ENCODE data around the gene BORCS6. TPM values are rescaled to one million over a fixed set of nuclear protein-coding genes. Genes with fewer than 3 reads are reported as not detected.

The BORCS6 gene
- total and polyA plus RNA-seq, 9 of the 15 experiments (the other 6 are each of a cell fraction or from before 2014, with no cell fraction given) = 0.01 to 7.4 (median 2.3) TPM

- TF ChIP-seq, protein P1, sequence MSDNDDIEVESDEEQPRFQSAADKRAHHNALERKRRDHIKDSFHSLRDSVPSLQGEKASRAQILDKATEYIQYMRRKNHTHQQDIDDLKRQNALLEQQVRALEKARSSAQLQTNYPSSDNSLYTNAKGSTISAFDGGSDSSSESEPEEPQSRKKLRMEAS (CRISPR knock-in tag; IDR thresholded peaks at IDR 0.05) = peak; percentile 32; the same call in 1 of the 2 replicates
- TF ChIP-seq ZFP36 (IDR thresholded peaks at IDR 0.05; ENCODE audit: low read depth, low read length, partially characterized antibody) (peak; percentile 66), TAF1 (IDR thresholded peaks at IDR 0.05; ENCODE audit: control insufficient read depth, extremely low read depth, insufficient read depth, low read length, severe bottlenecking) (peak; percentile 45), NFRKB (IDR thresholded peaks at IDR 0.05; ENCODE audit: low read depth) (peak; percentile 53), GABPA (tag; conservative IDR thresholded peaks at IDR 0.05; ENCODE audit: low read depth) (peak; percentile 49), NCOR1 (IDR thresholded peaks at IDR 0.05) (peak; percentile 52; the same call in 1 of the 2 replicates), ZNF395 (CRISPR knock-in tag; IDR thresholded peaks at IDR 0.05) (no peak), SMARCA5 (IDR thresholded peaks at IDR 0.05) (0 out of 2 replicates have a peak, but pooled peaks have one; percentile 12), POLR2A (conservative IDR thresholded peaks at IDR 0.05) (peak; percentile 43; the same call in 1 of the 2 replicates), NR2C2 (CRISPR knock-in tag; IDR thresholded peaks at IDR 0.05) (no peak), NR2C2 (tag; IDR thresholded peaks at IDR 0.05) (peak; percentile 40; the same call in 1 of the 2 replicates), RFX1 (IDR thresholded peaks at IDR 0.05) (peak; percentile 84), EGR1 (conservative IDR thresholded peaks at IDR 0.05) (peak; percentile 88), ARID1B (IDR thresholded peaks at IDR 0.05) (peak; percentile 46; the same call in 1 of the 2 replicates)
- TF ChIP-seq, protein P2, sequence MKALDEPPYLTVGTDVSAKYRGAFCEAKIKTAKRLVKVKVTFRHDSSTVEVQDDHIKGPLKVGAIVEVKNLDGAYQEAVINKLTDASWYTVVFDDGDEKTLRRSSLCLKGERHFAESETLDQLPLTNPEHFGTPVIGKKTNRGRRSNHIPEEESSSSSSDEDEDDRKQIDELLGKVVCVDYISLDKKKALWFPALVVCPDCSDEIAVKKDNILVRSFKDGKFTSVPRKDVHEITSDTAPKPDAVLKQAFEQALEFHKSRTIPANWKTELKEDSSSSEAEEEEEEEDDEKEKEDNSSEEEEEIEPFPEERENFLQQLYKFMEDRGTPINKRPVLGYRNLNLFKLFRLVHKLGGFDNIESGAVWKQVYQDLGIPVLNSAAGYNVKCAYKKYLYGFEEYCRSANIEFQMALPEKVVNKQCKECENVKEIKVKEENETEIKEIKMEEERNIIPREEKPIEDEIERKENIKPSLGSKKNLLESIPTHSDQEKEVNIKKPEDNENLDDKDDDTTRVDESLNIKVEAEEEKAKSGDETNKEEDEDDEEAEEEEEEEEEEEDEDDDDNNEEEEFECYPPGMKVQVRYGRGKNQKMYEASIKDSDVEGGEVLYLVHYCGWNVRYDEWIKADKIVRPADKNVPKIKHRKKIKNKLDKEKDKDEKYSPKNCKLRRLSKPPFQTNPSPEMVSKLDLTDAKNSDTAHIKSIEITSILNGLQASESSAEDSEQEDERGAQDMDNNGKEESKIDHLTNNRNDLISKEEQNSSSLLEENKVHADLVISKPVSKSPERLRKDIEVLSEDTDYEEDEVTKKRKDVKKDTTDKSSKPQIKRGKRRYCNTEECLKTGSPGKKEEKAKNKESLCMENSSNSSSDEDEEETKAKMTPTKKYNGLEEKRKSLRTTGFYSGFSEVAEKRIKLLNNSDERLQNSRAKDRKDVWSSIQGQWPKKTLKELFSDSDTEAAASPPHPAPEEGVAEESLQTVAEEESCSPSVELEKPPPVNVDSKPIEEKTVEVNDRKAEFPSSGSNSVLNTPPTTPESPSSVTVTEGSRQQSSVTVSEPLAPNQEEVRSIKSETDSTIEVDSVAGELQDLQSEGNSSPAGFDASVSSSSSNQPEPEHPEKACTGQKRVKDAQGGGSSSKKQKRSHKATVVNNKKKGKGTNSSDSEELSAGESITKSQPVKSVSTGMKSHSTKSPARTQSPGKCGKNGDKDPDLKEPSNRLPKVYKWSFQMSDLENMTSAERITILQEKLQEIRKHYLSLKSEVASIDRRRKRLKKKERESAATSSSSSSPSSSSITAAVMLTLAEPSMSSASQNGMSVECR (CRISPR knock-in tag; IDR thresholded peaks at IDR 0.05) = peak; percentile 14; the same call in 1 of the 2 replicates
- TF ChIP-seq, protein P3, sequence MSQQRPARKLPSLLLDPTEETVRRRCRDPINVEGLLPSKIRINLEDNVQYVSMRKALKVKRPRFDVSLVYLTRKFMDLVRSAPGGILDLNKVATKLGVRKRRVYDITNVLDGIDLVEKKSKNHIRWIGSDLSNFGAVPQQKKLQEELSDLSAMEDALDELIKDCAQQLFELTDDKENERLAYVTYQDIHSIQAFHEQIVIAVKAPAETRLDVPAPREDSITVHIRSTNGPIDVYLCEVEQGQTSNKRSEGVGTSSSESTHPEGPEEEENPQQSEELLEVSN (IDR thresholded peaks at IDR 0.05; ENCODE audit: borderline replicate concordance in 1 of 2, extremely low read depth in 1 of 2, insufficient read depth in 1 of 2, insufficient read length in 1 of 2, low read depth in 1 of 2, low read length in 1 of 2, poor library complexity in 1 of 2, severe bottlenecking in 1 of 2) = peak in 1 of 2 experiments; percentile 56
- TF ChIP-seq, protein P4, sequence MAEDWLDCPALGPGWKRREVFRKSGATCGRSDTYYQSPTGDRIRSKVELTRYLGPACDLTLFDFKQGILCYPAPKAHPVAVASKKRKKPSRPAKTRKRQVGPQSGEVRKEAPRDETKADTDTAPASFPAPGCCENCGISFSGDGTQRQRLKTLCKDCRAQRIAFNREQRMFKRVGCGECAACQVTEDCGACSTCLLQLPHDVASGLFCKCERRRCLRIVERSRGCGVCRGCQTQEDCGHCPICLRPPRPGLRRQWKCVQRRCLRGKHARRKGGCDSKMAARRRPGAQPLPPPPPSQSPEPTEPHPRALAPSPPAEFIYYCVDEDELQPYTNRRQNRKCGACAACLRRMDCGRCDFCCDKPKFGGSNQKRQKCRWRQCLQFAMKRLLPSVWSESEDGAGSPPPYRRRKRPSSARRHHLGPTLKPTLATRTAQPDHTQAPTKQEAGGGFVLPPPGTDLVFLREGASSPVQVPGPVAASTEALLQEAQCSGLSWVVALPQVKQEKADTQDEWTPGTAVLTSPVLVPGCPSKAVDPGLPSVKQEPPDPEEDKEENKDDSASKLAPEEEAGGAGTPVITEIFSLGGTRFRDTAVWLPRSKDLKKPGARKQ (CRISPR knock-in tag; IDR thresholded peaks at IDR 0.05) = no peak
These were observed 35.9 kb downstream of the BORCS6 start (continued) for GRCh38 chr17:8153957-8154607.
